Suprapubic skin (tissue), 4 donors: ENCODE data around the gene PPP1CC. TPM values are rescaled to one million over a fixed set of nuclear protein-coding genes. Genes with fewer than 3 reads are reported as not detected.
"Not testable (repeated sequence)": the region's sequence is repeated elsewhere in the genome, so short reads cannot be mapped to it uniquely, and the experiment has no call there.

Source experiments
- DNase-seq, 2 donors: peaks; one replicate each; pipeline ENCODE4 v3.0.0-alpha.2; 2019; ENCODE audit warnings: low spot score in 2 of 2
- H3K27ac ChIP-seq: fragments of 200-600 bp; sonication (generic); one replicate; pipeline ENCODE4 v1.5.1; 2019
- H3K27me3 ChIP-seq: fragments of 200-600 bp; sonication (generic); one replicate; pipeline ENCODE4 v1.5.1; 2019
- H3K36me3 ChIP-seq: fragments of 200-600 bp; sonication (generic); one replicate; pipeline ENCODE4 v1.5.1; 2019
- H3K4me1 ChIP-seq: fragments of 200-600 bp; sonication (generic); one replicate; pipeline ENCODE4 v1.5.1; 2019
- H3K4me3 ChIP-seq: fragments of 200-600 bp; sonication (generic); one replicate; pipeline ENCODE4 v1.5.1; 2019; ENCODE audit warnings: mild to moderate bottlenecking
- H3K9me3 ChIP-seq: fragments of 200-600 bp; sonication (generic); one replicate; pipeline ENCODE4 v1.5.1; 2019
- CTCF ChIP-seq, 2 donors: fragments of 200-600 bp in 1 of 2; fragments of 450-650 bp in 1 of 2; sonication (generic) in 1 of 2; IDR thresholded peaks; one replicate each; pipeline ENCODE4 v1.5.1; 2016 to 2019; ENCODE audit warnings: antibody characterized with exemption in 2 of 2, mild to moderate bottlenecking in 1 of 2, moderate library complexity in 1 of 2
- EP300 ChIP-seq: sonication (generic); formaldehyde crosslinking; IDR thresholded peaks from one replicate; pipeline ENCODE4 v1.6.1; 2017; ENCODE audit warnings: antibody characterized with exemption
- POLR2A ChIP-seq, 2 donors: fragments of 450-650 bp; IDR thresholded peaks; one replicate each; pipeline ENCODE4 v1.6.1; 2017; ENCODE audit warnings: antibody characterized with exemption in 2 of 2, mild to moderate bottlenecking in 2 of 2, moderate library complexity in 2 of 2
- POLR2AphosphoS5 ChIP-seq, 3 donors: sonication (generic); formaldehyde crosslinking; IDR thresholded peaks; one replicate each; pipeline ENCODE4 v1.6.1; 2017; ENCODE audit warnings: antibody characterized with exemption in 3 of 3
- WGBS: methylation state at CpG from one replicate; pipeline ENCODE4 v1.1.5; 2018; 5-methylcytosine and 5-hydroxymethylcytosine counted together
- total RNA-seq, 4 donors: library from RNA; depleted of rRNA; stranded (reverse); fragments of >200 nt; gene quantifications; one replicate each; pipeline ENCODE4 v1.1.0, GENCODE V29; 2016

Gene PPP1CC
- total RNA-seq, 4 donors from 2014 or later = 83.6 to 107 (median 100) TPM

GRCh38 chr12:110775997-110776396, 33.3 kb upstream of the PPP1CC start:
- TF ChIP-seq EP300 = no peak
- Histone ChIP-seq H3K27ac (no peak overlapping the region), H3K9me3 (no peaks in the 10 kb centered on the region), H3K4me1 (no peaks in the 10 kb centered on the region), H3K27me3 (no peaks in the 10 kb centered on the region), H3K36me3 (no peaks in the 10 kb centered on the region), H3K4me3 (no peak overlapping the region)
- no peak for DNase-seq
- WGBS = 93% methylated on average over 1 of the region's 1 CpG

- Histone ChIP-seq H3K27ac (no peak overlapping the region), H3K36me3 (no peaks in the 10 kb centered on the region), H3K4me1 (no peaks in the 10 kb centered on the region), H3K9me3 (no peaks in the 10 kb centered on the region), H3K27me3 (no peaks in the 10 kb centered on the region), H3K4me3 (no peak overlapping the region)
- TF ChIP-seq EP300 = no peak
- TF ChIP-seq POLR2A (IDR thresholded peaks at IDR 0.05) = no peak
- no peak for TF ChIP-seq POLR2AphosphoS5 (IDR thresholded peaks at IDR 0.05)
- no peak for TF ChIP-seq CTCF (IDR thresholded peaks at IDR 0.05)
- 91% methylated on average over 2 of the region's 2 CpGs for WGBS
- DNase-seq = no peak
Measured at GRCh38 chr12:110774824-110775223, 32.1 kb upstream of the PPP1CC start.

- TF ChIP-seq POLR2A (IDR thresholded peaks at IDR 0.05) (no peak), POLR2AphosphoS5 (IDR thresholded peaks at IDR 0.05) (no peak), EP300 (no peak), CTCF (IDR thresholded peaks at IDR 0.05) (no peak)
- Histone ChIP-seq H3K27ac (no peak overlapping the region), H3K4me1 (no peaks in the 10 kb centered on the region), H3K4me3 (no peak overlapping the region), H3K9me3 (no peaks in the 10 kb centered on the region), H3K36me3 (no peaks in the 10 kb centered on the region), H3K27me3 (no peaks in the 10 kb centered on the region)
- WGBS = 91% methylated on average over 5 of the region's 5 CpGs
- no peak for DNase-seq
Measured at GRCh38 chr12:110768960-110769359, 26.3 kb upstream of the PPP1CC start.

- H3K27me3 ChIP-seq = no peaks in the 10 kb centered on the region
- no peak for DNase-seq
- H3K36me3 ChIP-seq = no peaks in the 10 kb centered on the region
- whole genome bisulfite sequencing = 95% methylated on average over 3 of the region's 3 CpGs
- H3K9me3 ChIP-seq = no peaks in the 10 kb centered on the region
- H3K27ac ChIP-seq = no peak overlapping the region
- no peaks in the 10 kb centered on the region for H3K4me1 ChIP-seq
- no peak for TF ChIP-seq EP300
- TF ChIP-seq POLR2AphosphoS5 (IDR thresholded peaks at IDR 0.05) = no peak
- TF ChIP-seq CTCF (IDR thresholded peaks at IDR 0.05) = no peak
- TF ChIP-seq POLR2A (IDR thresholded peaks at IDR 0.05) = no peak
- H3K4me3 ChIP-seq = no peak overlapping the region
Measured at GRCh38 chr12:110767863-110768262, 25.2 kb upstream of the PPP1CC start.

- TF ChIP-seq POLR2A (IDR thresholded peaks at IDR 0.05) (no peak), POLR2AphosphoS5 (IDR thresholded peaks at IDR 0.05) (no peak), EP300 (no peak), CTCF (IDR thresholded peaks at IDR 0.05) (no peak)
- H3K4me1 ChIP-seq = no peaks in the 10 kb centered on the region
- H3K9me3 ChIP-seq = no peaks in the 10 kb centered on the region
- 58% methylated on average over 6 of the region's 7 CpGs for WGBS
- no peak overlapping the region for H3K27ac ChIP-seq
- H3K4me3 ChIP-seq = no peak overlapping the region
- no peaks in the 10 kb centered on the region for H3K36me3 ChIP-seq
- no peaks in the 10 kb centered on the region for H3K27me3 ChIP-seq
- DNase-seq = no peak
Measured at GRCh38 chr12:110766311-110767154, 23.8 kb upstream of the PPP1CC start.

- not testable (repeated sequence) for H3K27me3 ChIP-seq, H3K4me1 ChIP-seq
- WGBS = 94% methylated on average over 3 of the region's 3 CpGs
Measured at GRCh38 chr12:110765572-110765971, 22.9 kb upstream of the PPP1CC start.

More at GRCh38 chr12:110765572-110765971, 22.9 kb upstream of the PPP1CC start:
- DNase-seq, H3K36me3 ChIP-seq, H3K27ac ChIP-seq, H3K4me3 ChIP-seq, H3K9me3 ChIP-seq: not testable (repeated sequence)
